IPS DF 6.9 (cell line): ENCODE measurements around the gene HCST.

Experiments used
- DNase-seq: peaks from one replicate; pipeline ENCODE4 v3.0.0-alpha.2; 2013; ENCODE audit warnings: low read depth, low spot score
- H3K27ac ChIP-seq: one replicate; pipeline ENCODE4 v1.5.1; 2013; ENCODE audit warnings: low read length, control low read depth
- H3K27me3 ChIP-seq: 2 replicates; pipeline ENCODE4 v1.6.1; 2013; ENCODE audit warnings: mild to moderate bottlenecking, low read length; ENCODE audit not compliant: control insufficient read depth, insufficient read depth
- H3K36me3 ChIP-seq: 2 replicates; pipeline ENCODE4 v1.6.1; 2013; ENCODE audit warnings: low read length; ENCODE audit not compliant: control insufficient read depth, insufficient read depth
- H3K4me1 ChIP-seq: 2 replicates; pipeline ENCODE4 v1.6.1; 2013; ENCODE audit warnings: low read length; ENCODE audit not compliant: control insufficient read depth, insufficient read depth
- H3K4me3 ChIP-seq: 2 replicates; pipeline ENCODE4 v1.5.1; 2013; ENCODE audit warnings: mild to moderate bottlenecking, low read length
- H3K9me3 ChIP-seq: 2 replicates; pipeline ENCODE4 v1.6.1; 2013; ENCODE audit warnings: low read length, inconsistent platforms; ENCODE audit not compliant: control insufficient read depth, insufficient read depth
- WGBS: extraction: QIAGEN DNeasy Blood & Tissue Kit; methylation state at CpG from one replicate; pipeline ENCODE4 v1.1.7; 2013; ENCODE audit warnings: mixed read lengths, missing lambda C conversion rate; ENCODE audit not compliant: insufficient read length, insufficient coverage; 5-methylcytosine and 5-hydroxymethylcytosine counted together

Gene HCST

DNA sequence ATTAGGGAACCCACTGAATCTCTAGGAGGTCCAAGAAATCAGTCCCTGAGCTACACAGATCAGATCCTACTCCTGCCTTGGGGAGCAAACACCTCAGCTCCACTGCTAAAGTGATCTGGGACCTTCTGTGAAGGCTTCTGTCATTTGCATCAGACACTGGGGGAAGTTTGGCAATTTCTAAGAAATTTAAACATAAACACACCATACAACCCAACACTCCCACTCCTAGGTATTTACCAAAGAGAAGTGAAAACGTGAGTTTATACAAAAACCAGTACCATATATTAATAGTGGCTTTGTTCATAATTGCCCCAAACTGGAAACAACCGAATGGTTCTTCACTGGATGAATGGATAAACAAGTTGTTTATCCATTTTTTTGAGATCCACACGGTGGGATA lies 13.1 kb downstream of the HCST start:
- H3K4me1 ChIP-seq, result no peaks in the 10 kb centered on the region
- DNase-seq, result no peak
- no peak overlapping the region for H3K27ac ChIP-seq
- no CpG with 5 or more reads among the region's 3 CpGs for WGBS
- H3K36me3 ChIP-seq, result no peaks in the 10 kb centered on the region
- H3K27me3 ChIP-seq, result no peaks in the 10 kb centered on the region; the same call in 1 of the 2 replicates
- H3K9me3 ChIP-seq, result no peaks in the 10 kb centered on the region
- no peak overlapping the region for H3K4me3 ChIP-seq

DNA sequence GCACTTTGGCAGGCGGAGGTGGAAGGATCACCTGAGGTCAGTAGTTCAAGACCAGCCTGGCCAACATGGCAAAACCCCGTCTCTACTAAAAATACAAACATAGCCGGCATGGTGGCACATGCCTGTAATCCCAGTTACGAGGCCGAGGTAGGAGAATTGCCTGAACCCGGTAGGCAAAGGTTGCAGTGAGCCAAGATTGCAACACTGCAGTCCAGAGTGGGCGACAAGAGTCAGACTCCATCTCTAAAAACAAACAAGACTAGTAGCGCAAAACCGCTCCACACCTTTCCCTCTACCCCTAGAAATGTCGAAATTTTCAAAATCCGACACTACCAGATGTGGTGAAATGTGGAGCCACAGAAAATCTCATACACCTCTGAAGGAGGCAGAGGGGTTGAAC lies 17.0 kb downstream of the HCST start:
- no peak for DNase-seq
- Histone ChIP-seq H3K27me3 (no peaks in the 10 kb centered on the region), H3K4me3 (no peak overlapping the region), H3K36me3 (no peaks in the 10 kb centered on the region), H3K4me1 (no peaks in the 10 kb centered on the region), H3K9me3 (no peaks in the 10 kb centered on the region), H3K27ac (no peak overlapping the region)
- WGBS, result no CpG with 5 or more reads among the region's 11 CpGs

DNA sequence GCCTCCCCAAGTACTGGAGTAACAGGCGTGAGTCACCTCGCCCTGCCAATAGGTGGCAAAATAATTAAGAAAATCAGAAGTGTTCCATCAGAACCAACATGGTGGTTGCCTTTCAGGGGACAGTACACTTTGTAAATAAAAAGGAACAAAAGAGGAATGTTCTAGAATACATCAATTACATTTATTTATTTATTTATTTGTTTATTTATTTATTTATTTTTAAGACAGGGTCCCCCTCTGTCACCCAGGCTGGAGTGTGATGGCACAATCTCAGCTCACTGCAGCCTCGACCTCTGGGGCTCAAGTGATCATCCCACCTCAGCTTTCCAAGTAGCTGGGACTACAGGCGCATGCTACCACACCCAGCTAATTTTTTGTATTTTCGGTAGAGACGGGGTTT lies 18.7 kb downstream of the HCST start:
- Histone ChIP-seq H3K27ac (no peak overlapping the region), H3K4me1 (no peaks in the 10 kb centered on the region), H3K36me3 (no peaks in the 10 kb centered on the region), H3K27me3 (no peaks in the 10 kb centered on the region), H3K9me3 (no peaks in the 10 kb centered on the region), H3K4me3 (no peak overlapping the region)
- DNase-seq, result no peak
- no CpG with 5 or more reads among the region's 6 CpGs for WGBS

DNA sequence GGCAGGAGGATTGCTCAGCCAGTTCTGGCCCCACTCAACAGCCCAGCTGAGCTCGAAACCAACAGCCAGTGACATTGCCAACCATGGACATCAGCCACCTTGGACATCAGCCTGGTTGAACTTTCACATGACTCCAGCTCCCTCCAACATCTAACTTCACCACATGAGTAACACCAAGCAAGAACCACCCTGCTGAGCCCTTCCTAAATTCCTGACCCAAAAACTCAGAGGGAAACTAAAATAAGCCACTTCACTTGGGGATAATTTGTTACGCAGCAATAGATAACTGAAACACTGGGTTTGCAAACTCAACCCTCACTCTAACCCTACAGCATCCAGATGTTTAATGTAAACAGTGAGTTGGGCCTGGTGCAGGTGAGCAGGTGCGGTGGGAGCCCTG lies 23.2 kb downstream of the HCST start:
- DNase-seq, result no peak
- no peak overlapping the region for H3K4me3 ChIP-seq
- no peak overlapping the region for H3K27ac ChIP-seq
- H3K27me3 ChIP-seq, result no peaks in the 10 kb centered on the region
- H3K36me3 ChIP-seq, result no peaks in the 10 kb centered on the region
- H3K4me1 ChIP-seq, result no peaks in the 10 kb centered on the region
- H3K9me3 ChIP-seq, result no peaks in the 10 kb centered on the region
- no CpG with 5 or more reads among the region's 3 CpGs for WGBS

DNA sequence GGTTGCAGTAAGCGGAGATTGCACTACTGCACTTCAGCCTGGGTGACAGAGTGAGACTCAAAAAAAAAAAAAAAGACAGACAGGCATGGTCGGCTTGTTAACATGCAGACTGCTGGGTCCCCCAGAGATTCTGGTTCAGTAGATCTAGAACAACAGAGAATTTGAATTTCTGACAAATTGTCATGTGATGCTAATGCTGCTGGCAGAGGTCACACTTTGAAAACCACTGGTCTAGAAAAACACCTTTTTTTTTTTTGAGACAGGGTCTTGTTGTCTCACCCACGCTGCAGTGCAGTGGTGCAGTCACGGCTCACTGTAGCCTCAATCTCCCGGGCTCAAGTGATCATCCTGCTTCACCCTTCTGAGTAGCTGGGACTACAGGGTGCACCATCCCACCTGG lies 26.2 kb downstream of the HCST start:
- DNase-seq, result no peak
- Histone ChIP-seq H3K4me1 (no peaks in the 10 kb centered on the region), H3K4me3 (no peak overlapping the region), H3K9me3 (no peaks in the 10 kb centered on the region), H3K36me3 (no peaks in the 10 kb centered on the region), H3K27me3 (no peaks in the 10 kb centered on the region), H3K27ac (no peak overlapping the region)
- no CpG with 5 or more reads among the region's 5 CpGs for WGBS

DNA sequence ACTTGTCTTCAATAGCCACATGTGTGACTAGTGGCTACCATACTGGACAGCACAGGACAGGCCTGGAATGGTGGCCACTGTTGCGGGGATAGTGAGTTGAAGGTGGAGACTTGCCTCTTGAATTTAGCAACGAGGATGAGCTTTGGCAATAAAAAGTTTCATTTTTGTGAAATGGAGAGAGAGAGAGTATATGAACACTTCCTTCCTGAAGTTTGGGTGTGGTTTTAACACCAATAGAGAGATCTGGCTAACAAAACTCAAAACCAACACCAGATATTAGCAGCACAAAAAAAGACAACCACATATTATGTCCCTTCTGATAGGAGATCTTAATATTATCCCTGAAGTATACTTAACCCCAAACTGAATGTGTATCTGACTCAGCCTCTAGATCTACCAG lies 27.5 kb downstream of the HCST start:
- no peak for DNase-seq
- H3K9me3 ChIP-seq, result no peaks in the 10 kb centered on the region

DNA sequence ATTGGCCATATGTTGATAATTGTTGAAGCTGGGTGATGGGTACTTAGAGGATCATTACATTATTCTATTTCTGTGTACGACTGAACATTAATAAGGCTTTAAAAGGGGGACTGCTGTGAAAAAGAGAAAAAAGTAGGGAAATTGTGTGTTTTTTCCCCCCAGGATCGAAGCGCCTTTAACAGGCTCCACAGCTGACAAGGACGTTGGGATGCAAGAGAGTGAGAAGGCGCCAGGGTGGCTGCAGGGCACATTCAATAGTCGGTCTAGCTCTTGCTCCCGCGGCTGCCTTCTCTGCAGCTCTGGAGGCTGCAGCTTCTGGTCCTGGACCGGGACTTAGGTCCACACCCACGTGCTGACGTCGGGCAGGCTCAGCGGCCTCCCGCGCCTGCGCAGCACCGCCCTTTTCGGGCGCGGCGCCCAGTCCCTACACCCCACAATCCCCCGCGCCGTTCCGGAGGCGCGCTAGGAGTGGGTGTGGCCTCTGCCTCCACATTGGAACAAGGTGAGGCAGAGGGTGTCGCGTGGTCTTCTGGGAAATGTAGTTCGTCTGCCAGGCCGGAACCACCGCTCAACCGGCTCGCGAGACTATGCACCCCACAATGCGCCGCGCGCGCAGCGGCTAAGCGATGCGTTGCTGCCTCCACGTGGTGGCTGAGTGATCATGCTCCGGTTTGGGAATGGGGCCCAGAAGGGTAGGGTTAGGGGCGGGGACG lies 29.0 kb downstream of the HCST start:
- H3K4me3 ChIP-seq, result no peak overlapping the region
- no peaks in the 10 kb centered on the region for H3K9me3 ChIP-seq
- WGBS, result no CpG with 5 or more reads among the region's 47 CpGs
- H3K36me3 ChIP-seq, result no peaks in the 10 kb centered on the region
- no peaks in the 10 kb centered on the region for H3K27me3 ChIP-seq
- DNase-seq, result peak; percentile 99
- no peaks in the 10 kb centered on the region for H3K4me1 ChIP-seq
- H3K27ac ChIP-seq, result no peak overlapping the region

More for the DNA sequence above, 27.5 kb downstream of the HCST start:
- WGBS, result no CpG with 5 or more reads among the region's 2 CpGs
- Histone ChIP-seq H3K4me1 (no peaks in the 10 kb centered on the region), H3K27ac (no peak overlapping the region), H3K4me3 (no peak overlapping the region), H3K36me3 (no peaks in the 10 kb centered on the region), H3K27me3 (no peaks in the 10 kb centered on the region)

DNA sequence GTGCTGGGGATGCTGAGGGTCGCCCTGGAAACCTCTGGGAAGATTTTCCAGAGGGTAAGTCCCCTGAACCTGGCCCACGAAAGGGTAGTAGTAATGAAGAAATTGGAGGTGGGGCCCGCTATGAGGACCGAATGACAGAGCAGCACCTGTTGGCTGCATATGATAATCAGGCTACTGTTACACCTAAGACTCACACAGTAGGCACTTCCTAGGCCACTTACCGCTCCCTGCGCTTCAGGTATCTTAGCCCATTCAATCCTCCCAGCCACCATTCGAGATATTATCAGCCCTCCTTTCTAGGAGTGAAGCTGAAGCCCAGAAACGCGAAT lies 29.5 kb downstream of the HCST start:
- Histone ChIP-seq H3K27me3 (no peaks in the 10 kb centered on the region), H3K36me3 (no peaks in the 10 kb centered on the region), H3K27ac (no peak overlapping the region), H3K4me1 (no peaks in the 10 kb centered on the region), H3K9me3 (no peaks in the 10 kb centered on the region), H3K4me3 (no peak overlapping the region)
- no CpG with 5 or more reads among the region's 9 CpGs for WGBS
- DNase-seq, result no peak

DNA sequence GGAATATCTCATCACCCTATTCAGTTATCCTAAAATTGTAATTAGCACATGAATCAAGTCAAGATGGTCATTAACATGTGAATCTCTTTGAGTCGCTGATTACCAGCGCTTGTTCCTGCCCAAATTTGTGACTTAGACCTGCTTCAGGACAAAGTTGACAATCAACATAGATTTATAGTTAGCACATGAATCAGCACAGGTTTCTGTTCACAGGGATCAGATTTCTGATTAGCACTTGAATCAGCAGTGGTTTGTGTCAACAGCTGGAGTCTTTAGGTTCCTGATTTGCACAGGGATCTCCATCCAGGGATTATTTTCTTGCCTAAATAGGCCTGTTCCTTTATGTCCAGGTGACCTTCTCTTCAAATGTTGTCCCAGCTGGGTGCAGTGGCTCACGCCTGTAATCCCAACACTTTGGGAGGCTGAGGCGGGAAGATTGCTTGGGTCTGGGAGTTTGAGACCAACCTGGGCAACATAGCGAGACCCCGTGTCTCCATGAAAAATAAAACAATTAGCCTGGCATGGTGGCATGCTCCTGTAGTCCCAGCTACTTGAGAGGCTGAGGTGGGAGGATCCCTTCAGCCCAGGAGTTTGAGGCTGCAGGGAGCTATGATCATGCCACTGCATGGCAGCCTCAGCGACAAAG lies 30.1 kb downstream of the HCST start:
- Histone ChIP-seq H3K27ac (no peak overlapping the region), H3K27me3 (no peaks in the 10 kb centered on the region), H3K4me1 (no peaks in the 10 kb centered on the region), H3K9me3 (no peaks in the 10 kb centered on the region), H3K4me3 (no peak overlapping the region), H3K36me3 (no peaks in the 10 kb centered on the region)
- WGBS, result no CpG with 5 or more reads among the region's 7 CpGs
- DNase-seq, result peak; percentile 29

DNA sequence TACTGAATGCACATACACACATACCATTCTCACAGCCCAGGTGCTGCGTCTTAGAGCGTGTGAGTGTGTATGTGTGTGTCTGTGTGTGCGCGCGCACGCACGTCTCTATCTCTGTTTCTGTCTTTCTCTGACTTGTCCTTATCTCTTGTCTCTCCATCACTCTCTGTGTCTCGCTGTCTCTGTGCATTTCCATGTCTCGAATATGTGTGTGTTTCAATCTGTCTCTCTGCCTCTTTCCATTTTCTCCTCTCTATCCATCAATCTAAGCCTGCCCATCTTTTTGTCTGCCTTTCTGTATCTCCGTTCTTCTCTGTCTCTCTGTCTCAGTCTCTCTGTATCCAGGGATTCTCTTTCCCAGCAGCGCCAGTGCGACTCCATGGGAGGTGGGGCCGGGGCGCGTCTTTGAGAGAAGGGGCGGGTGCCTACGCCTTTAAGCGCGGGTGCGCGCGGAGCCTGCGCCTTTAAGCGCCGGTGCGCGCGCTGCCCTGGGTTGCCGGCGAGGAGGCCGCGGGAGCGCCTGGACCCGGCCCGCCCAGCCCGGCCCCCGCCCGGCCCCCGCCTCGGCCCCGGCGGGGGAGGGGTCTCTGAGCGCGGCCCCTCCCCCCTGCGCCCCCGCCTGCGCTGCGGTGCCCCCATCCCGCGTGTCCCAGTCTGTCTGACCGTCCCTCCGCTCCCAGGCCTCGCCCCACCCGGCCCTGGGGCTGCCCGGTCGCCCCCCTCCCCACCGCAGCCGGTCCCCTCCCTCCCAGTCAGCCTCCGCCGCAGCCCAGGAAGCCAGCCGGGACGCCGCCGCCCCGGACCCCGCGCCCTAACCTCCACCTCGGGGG lies 33.8 kb downstream of the HCST start, which contains the start of gene LRFN3:
TSS of gene LRFN3 (plus strand) at position 464 of the 827 bp plus-strand sequence. CDS start 3,052 bp downstream, outside the sequence.
- Histone ChIP-seq H3K4me3 (peak within 1 kb of the TSS; percentile 74), H3K27ac (no peak within 1 kb of the TSS), H3K36me3 (peaks cover 6% of the 10 kb centered on the region; the same call in 1 of the 2 replicates), H3K4me1 (0 out of 2 replicates have a peak, but pooled peaks cover 2% of the 10 kb centered on the region), H3K27me3 (no peaks in the 10 kb centered on the region), H3K9me3 (no peaks in the 10 kb centered on the region)
- peak; percentile 47 for DNase-seq
- no CpG with 5 or more reads among the region's 68 CpGs for WGBS
